HL-60 (cell line): ENCODE measurements around the gene CHMP6.
"Not testable (repeated sequence)": the region's sequence is repeated elsewhere in the genome, so short reads cannot be mapped to it uniquely, and the experiment has no call there.

Experiments used
- CTCF ChIP-seq: IDR thresholded peaks from one replicate; pipeline ENCODE4 v1.5.1; 2011; ENCODE audit warnings: low read length, control low read depth, inconsistent platforms; ENCODE audit not compliant: insufficient read depth
- GABPA ChIP-seq: IDR thresholded peaks from 2 replicates; pipeline ENCODE4 v1.6.1; 2012; ENCODE audit warnings: low read depth
- POLR2AphosphoS5 ChIP-seq: IDR thresholded peaks from 2 replicates; pipeline ENCODE4 v1.6.1; 2012; ENCODE audit warnings: low read depth
- REST ChIP-seq: IDR thresholded peaks from 2 replicates; pipeline ENCODE4 v1.6.1; 2012; ENCODE audit warnings: low read depth; ENCODE audit not compliant: insufficient replicate concordance

GRCh38 chr17:81017330-81017729, 25.7 kb downstream of the CHMP6 start:
- TF ChIP-seq POLR2AphosphoS5, CTCF, REST, GABPA: not testable (repeated sequence)
